ENCODE results near the gene TFDP1.

The TFDP1 gene

GRCh38 chr13:113660066-113660465 is 75.5 kb downstream of the TFDP1 start:
- no peak for TF ChIP-seq JUND (IDR thresholded peaks at IDR 0.05; ENCODE audit: low read depth)
- in situ Hi-C loops (cut with HindIII; ENCODE audit: low pct_unique_long_range_greater_than_20kb, low sequenced_read_pairs): no loop called here
- DNase-seq (ENCODE audit: low read depth in 1 of 2, low spot score in 1 of 2): no peak

- no peak for TF ChIP-seq JUND (IDR thresholded peaks at IDR 0.05; ENCODE audit: low read depth)
- DNase-seq (ENCODE audit: low read depth in 1 of 2, low spot score in 1 of 2): no peak
- in situ Hi-C loops (cut with HindIII; ENCODE audit: low pct_unique_long_range_greater_than_20kb, low sequenced_read_pairs): no loop called here
Observed at GRCh38 chr13:113661509-113661908, 77.0 kb downstream of the TFDP1 start.

- in situ Hi-C loops (cut with HindIII; ENCODE audit: low pct_unique_long_range_greater_than_20kb, low sequenced_read_pairs): no loop called here
- DNase-seq (ENCODE audit: low read depth in 1 of 2, low spot score in 1 of 2): no peak
- TF ChIP-seq JUND (IDR thresholded peaks at IDR 0.05; ENCODE audit: low read depth): no peak
Observed at GRCh38 chr13:113663934-113664333, 79.4 kb downstream of the TFDP1 start.

GRCh38 chr13:113664751-113665596 is 80.4 kb downstream of the TFDP1 start:
- in situ Hi-C loops (cut with HindIII; ENCODE audit: low pct_unique_long_range_greater_than_20kb, low sequenced_read_pairs): no loop called here

GRCh38 chr13:113665597-113666328 is 81.2 kb downstream of the TFDP1 start:
- TF ChIP-seq JUND (IDR thresholded peaks at IDR 0.05; ENCODE audit: low read depth): no peak
- DNase-seq (ENCODE audit: low read depth in 1 of 2, low spot score in 1 of 2): no peak
- in situ Hi-C loops (cut with HindIII; ENCODE audit: low pct_unique_long_range_greater_than_20kb, low sequenced_read_pairs): no loop called here

More at GRCh38 chr13:113664751-113665596, 80.4 kb downstream of the TFDP1 start:
- no peak for TF ChIP-seq JUND (IDR thresholded peaks at IDR 0.05; ENCODE audit: low read depth)
- no peak for DNase-seq (ENCODE audit: low read depth in 1 of 2, low spot score in 1 of 2)

- in situ Hi-C loops (cut with HindIII; ENCODE audit: low pct_unique_long_range_greater_than_20kb, low sequenced_read_pairs): no loop called here
- no peak for TF ChIP-seq JUND (IDR thresholded peaks at IDR 0.05; ENCODE audit: low read depth)
- no peak for DNase-seq (ENCODE audit: low read depth in 1 of 2, low spot score in 1 of 2)
Observed at GRCh38 chr13:113666329-113666670, 81.7 kb downstream of the TFDP1 start.

GRCh38 chr13:113666951-113667701 is 82.6 kb downstream of the TFDP1 start, which contains the start of gene GRK1:
Gene GRK1, plus strand, starts transcription at chr13:113667219. Its CDS starts 168 bp downstream, at chr13:113667387.
- in situ Hi-C loops (cut with HindIII; ENCODE audit: low pct_unique_long_range_greater_than_20kb, low sequenced_read_pairs): no loop called here
- DNase-seq (ENCODE audit: low read depth in 1 of 2, low spot score in 1 of 2): no peak
- TF ChIP-seq JUND (IDR thresholded peaks at IDR 0.05; ENCODE audit: low read depth): no peak

GRCh38 chr13:113667771-113668490 is 83.4 kb downstream of the TFDP1 start:
- DNase-seq (ENCODE audit: low read depth in 1 of 2, low spot score in 1 of 2): no peak
- in situ Hi-C loops (cut with HindIII; ENCODE audit: low pct_unique_long_range_greater_than_20kb, low sequenced_read_pairs): no loop called here
- TF ChIP-seq JUND (IDR thresholded peaks at IDR 0.05; ENCODE audit: low read depth): no peak

- no peak for DNase-seq (ENCODE audit: low read depth in 1 of 2, low spot score in 1 of 2)
- TF ChIP-seq JUND (IDR thresholded peaks at IDR 0.05; ENCODE audit: low read depth): no peak
- in situ Hi-C loops (cut with HindIII; ENCODE audit: low pct_unique_long_range_greater_than_20kb, low sequenced_read_pairs): no loop called here
Observed at GRCh38 chr13:113668491-113668971, 84.0 kb downstream of the TFDP1 start.

- no peak for TF ChIP-seq JUND (IDR thresholded peaks at IDR 0.05; ENCODE audit: low read depth)
- in situ Hi-C loops (cut with HindIII; ENCODE audit: low pct_unique_long_range_greater_than_20kb, low sequenced_read_pairs): no loop called here
Observed at GRCh38 chr13:113669231-113669754, 84.7 kb downstream of the TFDP1 start.

GRCh38 chr13:113669755-113670341 is 85.3 kb downstream of the TFDP1 start:
- no peak for DNase-seq (ENCODE audit: low read depth in 1 of 2, low spot score in 1 of 2)
- in situ Hi-C loops (cut with HindIII; ENCODE audit: low pct_unique_long_range_greater_than_20kb, low sequenced_read_pairs): no loop called here
- no peak for TF ChIP-seq JUND (IDR thresholded peaks at IDR 0.05; ENCODE audit: low read depth)

More at GRCh38 chr13:113669231-113669754, 84.7 kb downstream of the TFDP1 start:
- no peak for DNase-seq (ENCODE audit: low read depth in 1 of 2, low spot score in 1 of 2)

Measured in T47D (cell line).